Activated CD8-positive, alpha-beta T cell treated with anti-CD3 and anti-CD28 coated beads for 36 hours (primary cell): ENCODE measurements around the gene PRB3. TPM values are rescaled to one million over a fixed set of nuclear protein-coding genes. Genes with fewer than 3 reads are reported as not detected.

Experiments
- ATAC-seq: fragments of 200-7000 bp; cut with Tn5 transposase; one replicate; pipeline ENCODE4 v1.10.0; 2021; ENCODE audit warnings: mild to moderate bottlenecking, moderate library complexity
- CTCF ChIA-PET: fragments of 350-600 bp; sonication (Branson Sonifier 250); formaldehyde crosslinking; loops from one replicate; lab custom pipeline; 2021; ENCODE audit warnings: antibody characterized with exemption; lab: Charles Lee
- POLR2A ChIA-PET: fragments of 350-600 bp; sonication (Branson Sonifier 250); formaldehyde crosslinking; loops from one replicate; lab custom pipeline; 2021; ENCODE audit warnings: antibody characterized with exemption; lab: Charles Lee
- DNase-seq: peaks from one replicate; pipeline ENCODE4 v3.0.0-alpha.2; 2020
- H3K27ac Mint-ChIP-seq: one replicate; pipeline ENCODE4 v1.8.0; 2021; ENCODE audit warnings: mild to moderate bottlenecking, mixed read lengths
- H3K27me3 Mint-ChIP-seq: one replicate; pipeline ENCODE4 v1.8.0; 2021; ENCODE audit warnings: mixed read lengths
- H3K36me3 Mint-ChIP-seq: one replicate; pipeline ENCODE4 v1.8.0; 2021; ENCODE audit warnings: low read depth, mixed read lengths
- H3K4me1 Mint-ChIP-seq: one replicate; pipeline ENCODE4 v1.8.0; 2021; ENCODE audit warnings: low read depth, mixed read lengths
- H3K4me3 Mint-ChIP-seq: one replicate; pipeline ENCODE4 v1.8.0; 2021; ENCODE audit warnings: mild to moderate bottlenecking, moderate library complexity, mixed read lengths
- H3K9me3 Mint-ChIP-seq: one replicate; pipeline ENCODE4 v1.8.0; 2021; ENCODE audit warnings: mixed read lengths
- CTCF ChIP-seq: fragments of 200-600 bp; IDR thresholded peaks from one replicate; pipeline ENCODE4 v1.8.0; 2022; ENCODE audit warnings: antibody characterized with exemption, mild to moderate bottlenecking
- intact Hi-C: fragments of 100-400 bp; cut with micrococcal nuclease; formaldehyde crosslinking; loops from one replicate; pipeline ENCODE4 v1.10.0; 2022
- total RNA-seq, 2 experiments: library from RNA; stranded (reverse); gene quantifications; one replicate each; pipeline ENCODE4 v1.2.3, GENCODE V29; 2021

Gene PRB3
- total RNA-seq, result not detected

- no peak for ATAC-seq
- no peak for TF ChIP-seq CTCF
- H3K36me3 Mint-ChIP-seq, result no peaks in the 10 kb centered on the region
- H3K4me1 Mint-ChIP-seq, result no peaks in the 10 kb centered on the region
- H3K4me3 Mint-ChIP-seq, result no peak within 1 kb of the TSS
- no peaks in the 10 kb centered on the region for H3K27me3 Mint-ChIP-seq
- no peaks in the 10 kb centered on the region for H3K9me3 Mint-ChIP-seq
- H3K27ac Mint-ChIP-seq, result no peak within 1 kb of the TSS
- DNase-seq, result no peak
- POLR2A ChIA-PET, result no interaction called here
- CTCF ChIA-PET, result interaction anchor here (0.7 kb wide), 1 partner anchor 10 kb away, joined by 3 read pairs; no protein-coding TSS in a partner anchor
- intact Hi-C loops, result no loop called here
Observed at GRCh38 chr12:11269607-11270006, at the start of gene PRB3. PRB3 (minus strand) TSS chr12:11269707; CDS start chr12:11269669, 38 bp downstream.

- POLR2A ChIA-PET, result no interaction called here
- TF ChIP-seq CTCF, result no peak
- Mint-ChIP-seq H3K4me1 (no peaks in the 10 kb centered on the region), H3K4me3 (no peak within 1 kb of the TSS), H3K36me3 (peaks cover 5% of the 10 kb centered on the region), H3K9me3 (peaks cover 12% of the 10 kb centered on the region), H3K27ac (no peak within 1 kb of the TSS), H3K27me3 (no peaks in the 10 kb centered on the region)
- CTCF ChIA-PET, result no interaction called here
- ATAC-seq (no peak), DNase-seq (no peak)
- intact Hi-C loops, result no loop called here
Observed at GRCh38 chr12:11310336-11310735, 40.8 kb upstream of the PRB3 start, which contains the start of gene PRB4. PRB4 (minus strand) TSS chr12:11310436; CDS start chr12:11310398, 38 bp downstream.

GRCh38 chr12:11307143-11307542, 37.6 kb upstream of the PRB3 start:
- no peak for TF ChIP-seq CTCF
- ChIA-PET POLR2A (no interaction called here), CTCF (no interaction called here)
- no peaks in the 10 kb centered on the region for H3K27me3 Mint-ChIP-seq
- H3K9me3 Mint-ChIP-seq, result peaks cover 5% of the 10 kb centered on the region
- intact Hi-C loops, result no loop called here
- DNase-seq (no peak), ATAC-seq (no peak)
- no peak overlapping the region for H3K4me3 Mint-ChIP-seq
- no peaks in the 10 kb centered on the region for H3K36me3 Mint-ChIP-seq
- H3K27ac Mint-ChIP-seq, result no peak overlapping the region
- no peaks in the 10 kb centered on the region for H3K4me1 Mint-ChIP-seq

- CTCF ChIA-PET, result no interaction called here
- ATAC-seq (no peak), DNase-seq (no peak)
- no peaks in the 10 kb centered on the region for H3K27me3 Mint-ChIP-seq
- no peak overlapping the region for H3K27ac Mint-ChIP-seq
- intact Hi-C loops, result no loop called here
- POLR2A ChIA-PET, result no interaction called here
- no peak overlapping the region for H3K4me3 Mint-ChIP-seq
- TF ChIP-seq CTCF, result no peak
- H3K9me3 Mint-ChIP-seq, result no peaks in the 10 kb centered on the region
- H3K36me3 Mint-ChIP-seq, result no peaks in the 10 kb centered on the region
- H3K4me1 Mint-ChIP-seq, result no peaks in the 10 kb centered on the region
Observed at GRCh38 chr12:11273449-11273848, 3.9 kb upstream of the PRB3 start.

- Mint-ChIP-seq H3K27ac (no peak overlapping the region), H3K9me3 (peaks cover 15% of the 10 kb centered on the region), H3K36me3 (peaks cover 3% of the 10 kb centered on the region), H3K4me1 (no peaks in the 10 kb centered on the region), H3K4me3 (no peak overlapping the region), H3K27me3 (no peaks in the 10 kb centered on the region)
- DNase-seq (no peak), ATAC-seq (no peak)
- ChIA-PET POLR2A (no interaction called here), CTCF (interaction anchor here (0.7 kb wide), 1 partner anchor 680 kb away, joined by 4 read pairs; no protein-coding TSS in a partner anchor)
- intact Hi-C loops, result no loop called here
- TF ChIP-seq CTCF, result no peak
Observed at GRCh38 chr12:11264501-11264900, 5.0 kb downstream of the PRB3 start.
